WTC11 (cell line): ENCODE measurements around the gene WNK1. TPM values are rescaled to one million over a fixed set of nuclear protein-coding genes. Genes with fewer than 3 reads are reported as not detected.

Source experiments
- ATAC-seq: fragments of 200-7000 bp; cut with Tn5 transposase; 2 replicates; pipeline ENCODE4 v1.10.0; 2021; ENCODE audit warnings: mild to moderate bottlenecking, moderate library complexity
- CTCF ChIA-PET: fragments of 300-600 bp; sonication (Branson Sonifier 250); formaldehyde crosslinking; loops from one replicate; lab custom pipeline; 2021; ENCODE audit warnings: antibody characterized with exemption; lab: Charles Lee
- POLR2A ChIA-PET: fragments of 350-600 bp; sonication (Branson Sonifier 250); formaldehyde crosslinking; loops from one replicate; lab custom pipeline; 2021; ENCODE audit warnings: antibody characterized with exemption; lab: Charles Lee
- DNase-seq: peaks from one replicate; pipeline ENCODE4 v3.0.0; 2021; ENCODE audit warnings: low spot score
- H3K27ac Mint-ChIP-seq: 2 replicates; pipeline ENCODE4 v1.8.0; 2021; ENCODE audit warnings: mixed read lengths
- H3K27me3 Mint-ChIP-seq: 2 replicates; pipeline ENCODE4 v1.8.0; 2021; ENCODE audit warnings: low read depth, mild to moderate bottlenecking, moderate library complexity, mixed read lengths
- H3K36me3 Mint-ChIP-seq: 2 replicates; pipeline ENCODE4 v1.8.0; 2021; ENCODE audit warnings: mixed read lengths
- H3K4me1 Mint-ChIP-seq: 2 replicates; pipeline ENCODE4 v1.8.0; 2022; ENCODE audit warnings: mixed read lengths
- H3K4me3 Mint-ChIP-seq: 2 replicates; pipeline ENCODE4 v1.8.0; 2021; ENCODE audit warnings: mild to moderate bottlenecking, moderate library complexity, mixed read lengths
- H3K9me3 Mint-ChIP-seq: 2 replicates; pipeline ENCODE4 v1.8.0; 2021; ENCODE audit warnings: mixed read lengths
- ATF1 ChIP-seq: sonication (generic); formaldehyde crosslinking; IDR thresholded peaks from 2 replicates; pipeline ENCODE4 v1.8.1; 2023; ENCODE audit warnings: mild to moderate bottlenecking, moderate library complexity, missing genetic modification reagents
- CTCF ChIP-seq: fragments of 200-600 bp; IDR thresholded peaks from 2 replicates; pipeline ENCODE4 v1.8.0; 2022; ENCODE audit warnings: antibody characterized with exemption
- ESRRA ChIP-seq: sonication (generic); formaldehyde crosslinking; IDR thresholded peaks from 2 replicates; pipeline ENCODE4 v1.8.1; 2022; ENCODE audit warnings: mild to moderate bottlenecking, missing genetic modification reagents, borderline replicate concordance
- FOXJ3 ChIP-seq: sonication (generic); formaldehyde crosslinking; IDR thresholded peaks from 2 replicates; pipeline ENCODE4 v1.9.0; 2021; ENCODE audit warnings: missing genetic modification reagents, mild to moderate bottlenecking, borderline replicate concordance
- MYBL2 ChIP-seq: sonication (generic); formaldehyde crosslinking; IDR thresholded peaks from 2 replicates; pipeline ENCODE4 v1.8.1; 2023; ENCODE audit warnings: mild to moderate bottlenecking, moderate library complexity, missing genetic modification reagents
- NFE2L1 ChIP-seq: sonication (generic); formaldehyde crosslinking; IDR thresholded peaks from 2 replicates; pipeline ENCODE4 v1.8.1; 2023; ENCODE audit warnings: missing genetic modification reagents
- OVOL2 ChIP-seq: fragments of 250-450 bp; sonication (Bioruptor Pico); IDR thresholded peaks from 2 replicates; pipeline ENCODE4 v1.9.0; 2021; ENCODE audit warnings: mild to moderate bottlenecking, borderline replicate concordance
- STAT6 ChIP-seq: sonication (generic); formaldehyde crosslinking; conservative IDR thresholded peaks from 2 replicates; pipeline ENCODE4 v1.8.1; 2023; ENCODE audit warnings: mild to moderate bottlenecking, low read depth, missing genetic modification reagents, moderate library complexity
- TCF7 ChIP-seq: sonication (generic); formaldehyde crosslinking; IDR thresholded peaks from 2 replicates; pipeline ENCODE4 v1.8.0; 2022; ENCODE audit warnings: mild to moderate bottlenecking, low read depth, missing genetic modification reagents, moderate library complexity
- TEAD4 ChIP-seq: sonication (generic); formaldehyde crosslinking; IDR thresholded peaks from 2 replicates; pipeline ENCODE4 v1.8.0; 2022; ENCODE audit warnings: mild to moderate bottlenecking, missing genetic modification reagents
- ZNF423 ChIP-seq: fragments of 250-450 bp; sonication (Bioruptor Pico); IDR thresholded peaks from 2 replicates; pipeline ENCODE4 v2.1.2; 2022; ENCODE audit warnings: mild to moderate bottlenecking, moderate library complexity
- ZNF425 ChIP-seq: fragments of 250-450 bp; sonication (Bioruptor Pico); conservative IDR thresholded peaks from 2 replicates; pipeline ENCODE4 v1.9.0; 2021; ENCODE audit warnings: mild to moderate bottlenecking
- ZNF671 ChIP-seq: fragments of 250-450 bp; sonication (Bioruptor Pico); IDR thresholded peaks from 2 replicates; pipeline ENCODE4 v1.8.0; 2021; ENCODE audit warnings: mild to moderate bottlenecking
- total RNA-seq: library from RNA; stranded (reverse); gene quantifications from 3 replicates; pipeline ENCODE4 v1.2.3, GENCODE V29; 2021
- TF ChIP-seq, protein P1 (sequence below): fragments of 250-450 bp; sonication (Bioruptor Pico); IDR thresholded peaks from 2 replicates; pipeline ENCODE4 v1.8.0; 2021; ENCODE audit warnings: mild to moderate bottlenecking

Gene WNK1
- total RNA-seq, 1 experiment from 2014 or later, result 118 TPM

DNA sequence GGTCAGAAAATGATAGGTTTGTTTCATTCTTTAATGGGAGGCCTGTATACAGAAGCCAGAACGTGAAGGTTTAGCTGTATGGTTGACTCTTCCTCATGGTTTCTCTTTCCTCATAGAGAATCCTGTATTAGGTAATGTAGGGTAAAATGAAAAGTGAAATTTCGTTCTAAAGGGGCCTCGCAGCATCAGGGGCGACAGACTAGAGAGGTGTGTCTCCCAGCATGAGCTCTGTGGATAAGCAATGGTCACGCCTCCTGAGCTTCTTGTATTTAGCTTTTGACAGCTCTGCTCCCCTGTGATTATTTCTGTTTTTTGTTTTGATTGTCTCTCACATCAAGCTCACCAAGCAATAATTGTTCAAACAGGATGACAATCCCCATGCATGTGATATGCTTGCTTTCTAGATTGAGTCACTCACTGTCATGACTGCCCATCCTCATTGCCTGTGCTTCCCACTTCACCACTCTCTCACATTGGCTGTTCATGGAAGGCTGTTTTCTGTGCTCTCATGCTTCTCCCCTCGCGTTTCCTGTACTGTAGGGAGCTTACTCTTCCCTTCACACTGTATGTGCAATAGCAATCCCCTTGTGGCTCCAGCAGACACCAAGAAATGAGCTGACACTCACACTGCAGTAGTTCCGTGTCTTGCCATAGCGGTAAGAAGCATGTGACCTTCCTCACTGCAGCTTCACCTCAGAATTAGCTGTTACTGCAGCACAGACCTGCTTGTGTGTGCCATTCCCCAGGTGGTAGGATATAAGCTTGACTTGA is 153.1 kb downstream of the WNK1 start:
- TF ChIP-seq FOXJ3 (CRISPR knock-in tag) (no peak), STAT6 (CRISPR knock-in tag) (no peak), ESRRA (CRISPR knock-in tag) (no peak), TEAD4 (no peak), NFE2L1 (CRISPR knock-in tag) (no peak), MYBL2 (no peak)
- TF ChIP-seq, protein P1, sequence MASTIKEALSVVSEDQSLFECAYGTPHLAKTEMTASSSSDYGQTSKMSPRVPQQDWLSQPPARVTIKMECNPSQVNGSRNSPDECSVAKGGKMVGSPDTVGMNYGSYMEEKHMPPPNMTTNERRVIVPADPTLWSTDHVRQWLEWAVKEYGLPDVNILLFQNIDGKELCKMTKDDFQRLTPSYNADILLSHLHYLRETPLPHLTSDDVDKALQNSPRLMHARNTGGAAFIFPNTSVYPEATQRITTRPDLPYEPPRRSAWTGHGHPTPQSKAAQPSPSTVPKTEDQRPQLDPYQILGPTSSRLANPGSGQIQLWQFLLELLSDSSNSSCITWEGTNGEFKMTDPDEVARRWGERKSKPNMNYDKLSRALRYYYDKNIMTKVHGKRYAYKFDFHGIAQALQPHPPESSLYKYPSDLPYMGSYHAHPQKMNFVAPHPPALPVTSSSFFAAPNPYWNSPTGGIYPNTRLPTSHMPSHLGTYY (CRISPR knock-in tag), result no peak
- H3K4me3 Mint-ChIP-seq, result no peak overlapping the region
- no peak for DNase-seq
- ATAC-seq, result no peak
- ChIA-PET POLR2A (no interaction called here), CTCF (interaction anchor here (1.2 kb wide), 1 partner anchor 196 kb away, joined by 3 read pairs; no protein-coding TSS in a partner anchor)
- peaks cover 17% of the 10 kb centered on the region for H3K4me1 Mint-ChIP-seq
- peak overlapping the region; percentile 8; the same call in 1 of the 2 replicates for H3K27ac Mint-ChIP-seq
- H3K9me3 Mint-ChIP-seq, result no peaks in the 10 kb centered on the region
- no peaks in the 10 kb centered on the region for H3K27me3 Mint-ChIP-seq
- H3K36me3 Mint-ChIP-seq, result peaks cover 69% of the 10 kb centered on the region

DNA sequence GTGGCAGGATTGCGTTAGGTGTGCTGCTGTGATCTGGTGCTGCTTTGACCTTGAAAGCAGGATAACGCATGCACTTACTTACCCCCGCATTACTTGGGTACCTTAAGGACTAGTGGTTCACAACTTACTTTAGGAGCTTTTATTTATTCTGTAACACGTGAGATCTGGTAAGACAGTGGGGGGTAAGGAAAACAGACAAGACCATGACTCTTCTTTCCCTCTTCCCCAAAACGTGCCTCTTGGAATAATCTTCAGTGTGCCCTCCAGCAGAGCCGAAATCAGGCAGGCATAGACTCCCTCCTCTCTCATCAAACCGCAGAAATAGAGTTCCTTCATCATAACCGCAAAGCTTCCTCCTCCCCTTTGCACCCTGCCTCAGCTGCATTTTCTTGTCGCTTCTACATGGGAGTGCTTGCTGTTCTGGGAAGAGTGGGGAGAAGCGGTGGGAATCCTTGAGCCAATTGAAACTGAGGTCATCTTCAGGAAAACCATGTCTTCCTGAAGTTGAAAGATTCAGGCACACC is 153.7 kb downstream of the WNK1 start:
- TF ChIP-seq ZNF423 (CRISPR knock-in tag), result no peak
- TF ChIP-seq OVOL2 (CRISPR knock-in tag), result no peak
- no peak for TF ChIP-seq ZNF425 (CRISPR knock-in tag)
- no peak for TF ChIP-seq TCF7 (CRISPR knock-in tag)
- TF ChIP-seq CTCF, result no peak
- TF ChIP-seq ATF1, result no peak
- TF ChIP-seq ZNF671 (CRISPR knock-in tag), result no peak
- Mint-ChIP-seq H3K9me3 (no peaks in the 10 kb centered on the region), H3K4me3 (no peak overlapping the region), H3K4me1 (peaks cover 17% of the 10 kb centered on the region), H3K27ac (no peak overlapping the region), H3K27me3 (no peaks in the 10 kb centered on the region), H3K36me3 (peaks cover 62% of the 10 kb centered on the region)
- ChIA-PET CTCF (interaction anchor here (0.6 to 1.2 kb wide), 2 partner anchors 196 to 292 kb away, joined by 3 read pairs; no protein-coding TSS in a partner anchor), POLR2A (no interaction called here)
- DNase-seq (no peak), ATAC-seq (no peak)
